Loucy (cell line): ENCODE results near the gene TRAF4.

Experiments
- CTCF ChIP-seq: fragments of 200-600 bp; sonication (generic); conservative IDR thresholded peaks from 2 replicates; pipeline ENCODE4 v1.5.1; 2014; ENCODE audit warnings: mild to moderate bottlenecking, antibody characterized with exemption, low read length
- EZH2phosphoT487 ChIP-seq: fragments of 200-600 bp; IDR thresholded peaks from 2 replicates; pipeline ENCODE4 v1.6.1; 2018; ENCODE audit warnings: antibody characterized with exemption, mild to moderate bottlenecking, moderate library complexity, borderline replicate concordance

GRCh38 chr17:28729950-28730330 is 13.9 kb upstream of the TRAF4 start:
- TF ChIP-seq CTCF (no peak), EZH2phosphoT487 (no peak)
